PC-9 (cell line): Measurements from ENCODE around the gene LANCL1. TPM values are rescaled to one million over a fixed set of nuclear protein-coding genes. Genes with fewer than 3 reads are reported as not detected.

ENCODE experiments used
- BruUV-seq: library from RNA; stranded (reverse); fragments of 400-500 nt; replicated peaks from 2 replicates; lab custom pipeline; 2021; lab: Mats Ljungman, UMichigan
- CTCF ChIA-PET: fragments of 300-600 bp; sonication (Branson Sonifier 250); formaldehyde crosslinking; loops from one replicate; lab custom pipeline; 2022; ENCODE audit warnings: antibody characterized with exemption; lab: Charles Lee
- POLR2A ChIA-PET: fragments of 300-600 bp; sonication (Branson Sonifier 250); formaldehyde crosslinking; loops from one replicate; lab custom pipeline; 2022; ENCODE audit warnings: antibody characterized with exemption; ENCODE audit not compliant: unreplicated experiment; lab: Charles Lee
- DNase-seq, 2 experiments: peaks; one replicate each; pipeline versions ENCODE4 v3.0.0 to v3.0.0-alpha.2; 2015 to 2022; ENCODE audit warnings: mixed read lengths in 1 of 2
- H2AFZ ChIP-seq: fragments of 200-600 bp; sonication (generic); 2 replicates; pipeline ENCODE4 v1.8.1; 2017; ENCODE audit warnings: antibody characterized with exemption
- H3F3A ChIP-seq: fragments of 200-600 bp; sonication (generic); 2 replicates; pipeline ENCODE4 v1.8.1; 2017; ENCODE audit warnings: antibody characterized with exemption, mild to moderate bottlenecking, low read depth; ENCODE audit not compliant: insufficient read depth
- H3K27ac ChIP-seq: fragments of 200-600 bp; sonication (generic); 2 replicates; pipeline ENCODE4 v1.6.1; 2016; ENCODE audit warnings: mixed run types
- H3K27me3 ChIP-seq: fragments of 200-600 bp; sonication (generic); 2 replicates; pipeline ENCODE4 v1.6.1; 2016; ENCODE audit warnings: low read depth, mixed run types; ENCODE audit not compliant: insufficient read depth
- H3K36me3 ChIP-seq: fragments of 200-600 bp; sonication (generic); 2 replicates; pipeline ENCODE4 v1.6.1; 2016; ENCODE audit warnings: low read depth, mixed run types
- H3K4me1 ChIP-seq: fragments of 200-600 bp; sonication (generic); replicated peaks from 2 replicates; pipeline ENCODE4 v1.6.1; 2016; ENCODE audit warnings: mixed run types; ENCODE audit not compliant: insufficient read depth
- H3K4me2 ChIP-seq: fragments of 200-600 bp; sonication (generic); 2 replicates; pipeline ENCODE4 v1.6.1; 2017; ENCODE audit warnings: mixed run types
- H3K4me3 ChIP-seq: fragments of 200-600 bp; sonication (generic); 2 replicates; pipeline ENCODE4 v1.6.1; 2016; ENCODE audit warnings: mixed run types
- H3K79me2 ChIP-seq: fragments of 200-600 bp; sonication (generic); 2 replicates; pipeline ENCODE4 v1.6.1; 2017; ENCODE audit warnings: low read depth, mixed run types
- H3K9me2 ChIP-seq: fragments of 200-600 bp; sonication (generic); 2 replicates; pipeline ENCODE4 v1.8.1; 2017; ENCODE audit warnings: mild to moderate bottlenecking; ENCODE audit not compliant: insufficient read depth
- H3K9me3 ChIP-seq: fragments of 200-600 bp; sonication (generic); 2 replicates; pipeline ENCODE4 v1.8.1; 2016; ENCODE audit warnings: low read depth; ENCODE audit not compliant: insufficient read depth
- H4K20me1 ChIP-seq: fragments of 200-600 bp; sonication (generic); 2 replicates; pipeline ENCODE4 v1.8.1; 2017; ENCODE audit not compliant: insufficient read depth
- EZH2 ChIP-seq: fragments of 200-600 bp; sonication (generic); IDR thresholded peaks from 2 replicates; pipeline ENCODE4 v1.8.0; 2017; ENCODE audit warnings: antibody characterized with exemption, low read depth
- intact Hi-C: fragments of 100-400 bp; cut with micrococcal nuclease; formaldehyde crosslinking; loops from one replicate; pipeline ENCODE4 v1.10.0; 2022; ENCODE audit not compliant: unreplicated experiment
- total RNA-seq: library from RNA; stranded (reverse); gene quantifications from 2 replicates; pipeline ENCODE4 v1.2.3, GENCODE V29; 2021
- TF ChIP-seq, protein P1 (sequence below): fragments of 200-600 bp; sonication (generic); conservative IDR thresholded peaks from 2 replicates; pipeline ENCODE4 v1.6.1; 2017; ENCODE audit warnings: mixed run types, antibody characterized with exemption, mild to moderate bottlenecking, moderate library complexity

Gene LANCL1
- total RNA-seq, 1 experiment from 2014 or later = 33.7 TPM

DNA sequence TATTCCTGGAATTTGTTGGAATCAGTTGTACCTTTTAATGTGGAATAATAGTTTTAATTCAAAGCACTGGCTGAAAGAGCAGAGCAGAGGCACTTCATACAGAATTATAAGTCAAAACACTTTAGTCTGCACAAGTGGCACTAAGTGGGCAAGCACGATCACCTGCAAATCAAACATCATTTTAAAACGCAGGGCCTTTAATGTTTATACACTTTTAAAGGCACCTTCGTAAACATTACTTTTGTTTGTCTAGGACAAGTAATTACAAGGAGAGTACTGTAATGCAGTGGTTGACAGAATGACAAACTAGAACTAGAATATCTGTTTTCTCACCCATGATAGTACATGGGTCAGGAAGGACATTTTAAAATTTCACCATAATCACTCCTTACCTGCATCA is 36.4 kb downstream of the LANCL1 start:
- Histone ChIP-seq H4K20me1 (no peaks in the 10 kb centered on the region), H2AFZ (no peak overlapping the region), H3K36me3 (no peaks in the 10 kb centered on the region), H3K4me2 (no peak overlapping the region), H3K79me2 (no peaks in the 10 kb centered on the region), H3F3A (no peaks in the 10 kb centered on the region), H3K9me3 (no peaks in the 10 kb centered on the region), H3K27me3 (no peaks in the 10 kb centered on the region), H3K4me1 (no peaks in the 10 kb centered on the region), H3K27ac (no peak overlapping the region), H3K4me3 (no peak overlapping the region), H3K9me2 (no peaks in the 10 kb centered on the region)
- intact Hi-C loops = no loop called here
- ChIA-PET CTCF (no interaction called here), POLR2A (no interaction called here)
- TF ChIP-seq, protein P1, sequence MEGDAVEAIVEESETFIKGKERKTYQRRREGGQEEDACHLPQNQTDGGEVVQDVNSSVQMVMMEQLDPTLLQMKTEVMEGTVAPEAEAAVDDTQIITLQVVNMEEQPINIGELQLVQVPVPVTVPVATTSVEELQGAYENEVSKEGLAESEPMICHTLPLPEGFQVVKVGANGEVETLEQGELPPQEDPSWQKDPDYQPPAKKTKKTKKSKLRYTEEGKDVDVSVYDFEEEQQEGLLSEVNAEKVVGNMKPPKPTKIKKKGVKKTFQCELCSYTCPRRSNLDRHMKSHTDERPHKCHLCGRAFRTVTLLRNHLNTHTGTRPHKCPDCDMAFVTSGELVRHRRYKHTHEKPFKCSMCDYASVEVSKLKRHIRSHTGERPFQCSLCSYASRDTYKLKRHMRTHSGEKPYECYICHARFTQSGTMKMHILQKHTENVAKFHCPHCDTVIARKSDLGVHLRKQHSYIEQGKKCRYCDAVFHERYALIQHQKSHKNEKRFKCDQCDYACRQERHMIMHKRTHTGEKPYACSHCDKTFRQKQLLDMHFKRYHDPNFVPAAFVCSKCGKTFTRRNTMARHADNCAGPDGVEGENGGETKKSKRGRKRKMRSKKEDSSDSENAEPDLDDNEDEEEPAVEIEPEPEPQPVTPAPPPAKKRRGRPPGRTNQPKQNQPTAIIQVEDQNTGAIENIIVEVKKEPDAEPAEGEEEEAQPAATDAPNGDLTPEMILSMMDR = no peak
- no peak for TF ChIP-seq EZH2
- BruUV-seq = no TSS peak
- DNase-seq = no peak

GRCh38 chr2:210435439-210435838 is 41.1 kb downstream of the LANCL1 start:
- DNase-seq = no peak
- Histone ChIP-seq H3K4me3 (no peak overlapping the region), H3F3A (no peaks in the 10 kb centered on the region), H3K4me2 (no peak overlapping the region), H3K9me2 (no peaks in the 10 kb centered on the region), H4K20me1 (no peaks in the 10 kb centered on the region), H3K27ac (no peak overlapping the region), H3K36me3 (no peaks in the 10 kb centered on the region), H2AFZ (no peak overlapping the region), H3K27me3 (no peaks in the 10 kb centered on the region), H3K79me2 (no peaks in the 10 kb centered on the region), H3K9me3 (no peaks in the 10 kb centered on the region), H3K4me1 (no peaks in the 10 kb centered on the region)
- no peak for TF ChIP-seq EZH2
- no TSS peak for BruUV-seq
- ChIA-PET POLR2A (no interaction called here), CTCF (no interaction called here)
- intact Hi-C loops = no loop called here

- Histone ChIP-seq H3K9me2 (no peaks in the 10 kb centered on the region), H3K27ac (no peak overlapping the region), H3K4me1 (no peaks in the 10 kb centered on the region; the same call in 1 of the 2 replicates), H3K9me3 (no peaks in the 10 kb centered on the region), H3F3A (no peaks in the 10 kb centered on the region), H3K79me2 (no peaks in the 10 kb centered on the region), H3K4me2 (no peak overlapping the region), H3K4me3 (no peak overlapping the region), H2AFZ (no peak overlapping the region), H3K36me3 (no peaks in the 10 kb centered on the region), H3K27me3 (no peaks in the 10 kb centered on the region), H4K20me1 (no peaks in the 10 kb centered on the region)
- BruUV-seq = no TSS peak
- TF ChIP-seq, protein P1 = no peak
- TF ChIP-seq EZH2 = no peak
- ChIA-PET POLR2A (no interaction called here), CTCF (no interaction called here)
- no peak for DNase-seq
- intact Hi-C loops = no loop called here
Measured at GRCh38 chr2:210432633-210433032, 43.9 kb downstream of the LANCL1 start.
